ENCODE data around the gene HEATR3.

Gene HEATR3

DNA sequence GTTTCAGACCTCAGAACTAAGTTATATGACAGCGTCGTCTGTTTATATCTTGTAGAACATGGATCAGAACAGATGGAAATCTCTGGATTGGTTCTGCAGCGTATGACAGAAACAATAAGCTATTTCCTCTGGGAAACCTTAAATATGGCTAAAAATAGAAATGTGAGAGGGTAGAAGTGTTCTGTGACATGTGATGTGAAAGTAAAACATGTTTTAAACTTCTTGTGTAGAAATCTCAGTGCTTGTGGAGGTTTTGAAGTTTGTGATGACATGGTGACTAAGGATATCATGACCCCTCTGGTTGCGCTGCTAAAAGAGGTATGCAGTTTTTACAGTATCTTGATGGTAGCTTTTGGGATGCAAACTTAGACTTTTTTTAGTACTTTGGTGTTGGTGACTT, 2.8 kb downstream of the HEATR3 start:
- no peak overlapping the region for H3K4me3 Mint-ChIP-seq

DNA sequence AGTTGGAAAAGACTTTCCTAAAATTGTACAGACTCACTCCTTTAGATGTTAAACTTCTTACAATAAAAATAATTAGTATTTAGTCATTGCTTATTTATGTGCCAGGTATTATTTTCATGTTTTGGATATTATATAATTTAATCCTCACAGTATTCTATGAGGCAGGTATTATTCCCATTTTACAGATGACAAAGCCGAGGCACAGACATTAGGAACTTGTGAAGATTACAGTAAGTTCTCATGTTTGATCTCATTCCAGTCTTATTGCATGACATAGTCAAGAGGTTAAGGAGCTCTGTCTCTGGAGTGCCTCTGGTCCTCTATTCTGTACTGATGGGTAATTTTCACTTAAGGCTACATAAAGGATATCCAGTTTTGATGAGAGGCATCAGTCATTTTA, 3.3 kb downstream of the HEATR3 start:
- peaks cover 31% of the 10 kb centered on the region for H3K36me3 Mint-ChIP-seq (ENCODE audit: low read depth)
- H3K27ac Mint-ChIP-seq, result no peak overlapping the region
- H3K9me3 Mint-ChIP-seq, result no peaks in the 10 kb centered on the region
- no peak overlapping the region for H3K4me3 Mint-ChIP-seq
- peaks cover 46% of the 10 kb centered on the region for H3K4me1 Mint-ChIP-seq (ENCODE audit: low read depth)
- no peaks in the 10 kb centered on the region for H3K27me3 Mint-ChIP-seq (ENCODE audit: low read depth)

More for the DNA sequence above, 2.8 kb downstream of the HEATR3 start:
- H3K9me3 Mint-ChIP-seq, result no peaks in the 10 kb centered on the region
- H3K36me3 Mint-ChIP-seq (ENCODE audit: low read depth), result peaks cover 31% of the 10 kb centered on the region
- H3K27ac Mint-ChIP-seq, result no peak overlapping the region
- H3K27me3 Mint-ChIP-seq (ENCODE audit: low read depth), result no peaks in the 10 kb centered on the region
- H3K4me1 Mint-ChIP-seq (ENCODE audit: low read depth), result peaks cover 46% of the 10 kb centered on the region

- H3K4me1 Mint-ChIP-seq (ENCODE audit: low read depth), result peaks cover 42% of the 10 kb centered on the region
- H3K27ac Mint-ChIP-seq, result no peak overlapping the region
- H3K27me3 Mint-ChIP-seq (ENCODE audit: low read depth), result no peaks in the 10 kb centered on the region
- peaks cover 37% of the 10 kb centered on the region for H3K36me3 Mint-ChIP-seq (ENCODE audit: low read depth)
- no peak overlapping the region for H3K4me3 Mint-ChIP-seq
- H3K9me3 Mint-ChIP-seq, result no peaks in the 10 kb centered on the region
Measured at GRCh38 chr16:50071075-50071671, 5.4 kb downstream of the HEATR3 start.

GRCh38 chr16:50072730-50073129, 7.0 kb downstream of the HEATR3 start:
- H3K4me1 Mint-ChIP-seq (ENCODE audit: low read depth), result peaks cover 32% of the 10 kb centered on the region
- H3K36me3 Mint-ChIP-seq (ENCODE audit: low read depth), result peaks cover 38% of the 10 kb centered on the region
- H3K27ac Mint-ChIP-seq, result no peak overlapping the region
- H3K9me3 Mint-ChIP-seq, result no peaks in the 10 kb centered on the region
- no peak overlapping the region for H3K4me3 Mint-ChIP-seq
- no peaks in the 10 kb centered on the region for H3K27me3 Mint-ChIP-seq (ENCODE audit: low read depth)

- peaks cover 13% of the 10 kb centered on the region for H3K4me1 Mint-ChIP-seq (ENCODE audit: low read depth)
- H3K9me3 Mint-ChIP-seq, result no peaks in the 10 kb centered on the region
- H3K36me3 Mint-ChIP-seq (ENCODE audit: low read depth), result peaks cover 44% of the 10 kb centered on the region
- H3K4me3 Mint-ChIP-seq, result no peak overlapping the region
- H3K27ac Mint-ChIP-seq, result peak overlapping the region; percentile 52
- H3K27me3 Mint-ChIP-seq (ENCODE audit: low read depth), result no peaks in the 10 kb centered on the region
Measured at GRCh38 chr16:50079397-50080140, 13.8 kb downstream of the HEATR3 start.

DNA sequence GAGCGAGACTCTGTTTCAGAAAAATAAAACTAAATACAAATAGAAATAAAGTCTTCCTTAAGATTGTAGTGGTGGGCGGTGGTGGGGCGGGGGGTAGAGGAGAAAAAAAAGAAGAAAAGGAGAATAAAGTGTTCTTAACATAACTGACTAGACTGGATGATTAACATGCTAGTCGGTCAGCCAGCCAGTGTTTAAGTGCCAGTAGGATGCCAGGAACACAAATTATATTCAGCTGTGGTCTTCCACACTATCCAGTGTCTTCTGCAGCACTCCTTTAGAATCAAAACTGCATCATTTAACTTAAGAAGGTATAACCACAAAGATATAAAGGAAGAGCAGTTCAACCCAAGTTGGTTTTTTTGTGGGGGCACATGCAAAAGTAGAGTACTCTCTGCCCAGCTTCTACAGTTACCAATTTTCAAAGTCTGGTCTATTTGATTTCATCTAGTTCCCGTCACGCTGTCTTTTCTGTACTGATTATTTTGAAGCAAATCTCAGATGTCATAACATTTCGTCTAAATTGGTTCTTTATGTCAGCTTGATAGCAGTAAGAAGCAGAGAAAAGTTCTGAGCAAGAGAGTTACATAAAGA, 15.8 kb downstream of the HEATR3 start:
- H3K4me1 Mint-ChIP-seq (ENCODE audit: low read depth), result peaks cover 13% of the 10 kb centered on the region
- H3K36me3 Mint-ChIP-seq (ENCODE audit: low read depth), result peaks cover 40% of the 10 kb centered on the region
- H3K27ac Mint-ChIP-seq, result no peak overlapping the region
- H3K27me3 Mint-ChIP-seq (ENCODE audit: low read depth), result no peaks in the 10 kb centered on the region
- no peak overlapping the region for H3K4me3 Mint-ChIP-seq
- H3K9me3 Mint-ChIP-seq, result no peaks in the 10 kb centered on the region

GRCh38 chr16:50083996-50084395, 18.2 kb downstream of the HEATR3 start:
- H3K4me1 Mint-ChIP-seq (ENCODE audit: low read depth), result peaks cover 14% of the 10 kb centered on the region
- H3K27ac Mint-ChIP-seq, result no peak overlapping the region
- H3K9me3 Mint-ChIP-seq, result no peaks in the 10 kb centered on the region
- H3K27me3 Mint-ChIP-seq (ENCODE audit: low read depth), result no peaks in the 10 kb centered on the region
- peaks cover 36% of the 10 kb centered on the region for H3K36me3 Mint-ChIP-seq (ENCODE audit: low read depth)
- H3K4me3 Mint-ChIP-seq, result no peak overlapping the region

DNA sequence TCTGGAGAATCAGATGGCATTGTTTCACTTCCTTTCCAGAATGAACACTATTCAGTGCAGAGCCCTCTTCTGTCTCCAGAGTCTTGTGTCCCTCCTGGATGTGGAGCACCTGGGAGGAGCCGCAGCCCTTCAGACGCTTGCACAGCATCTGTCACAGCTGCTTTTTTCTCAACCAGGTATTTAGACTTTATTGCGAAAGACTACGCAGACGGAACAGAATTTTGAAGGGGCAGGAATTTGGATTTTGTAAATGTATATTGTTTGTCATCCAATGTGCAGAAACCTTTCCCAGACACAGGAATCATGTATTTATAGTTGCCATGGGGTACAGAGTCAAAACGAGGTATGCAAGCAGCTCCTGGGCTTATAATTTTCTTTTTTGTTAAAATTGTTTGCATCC, 20.4 kb downstream of the HEATR3 start:
- Mint-ChIP-seq H3K4me3 (no peak overlapping the region), H3K4me1 (ENCODE audit: low read depth) (peaks cover 6% of the 10 kb centered on the region), H3K27ac (no peak overlapping the region), H3K27me3 (ENCODE audit: low read depth) (no peaks in the 10 kb centered on the region), H3K36me3 (ENCODE audit: low read depth) (peaks cover 32% of the 10 kb centered on the region), H3K9me3 (no peaks in the 10 kb centered on the region)

GRCh38 chr16:50088302-50088701, 22.5 kb downstream of the HEATR3 start:
- H3K27me3 Mint-ChIP-seq (ENCODE audit: low read depth), result no peaks in the 10 kb centered on the region
- H3K9me3 Mint-ChIP-seq, result no peaks in the 10 kb centered on the region
- peaks cover 7% of the 10 kb centered on the region for H3K4me1 Mint-ChIP-seq (ENCODE audit: low read depth)
- H3K4me3 Mint-ChIP-seq, result no peak overlapping the region
- no peak overlapping the region for H3K27ac Mint-ChIP-seq
- peaks cover 31% of the 10 kb centered on the region for H3K36me3 Mint-ChIP-seq (ENCODE audit: low read depth)

DNA sequence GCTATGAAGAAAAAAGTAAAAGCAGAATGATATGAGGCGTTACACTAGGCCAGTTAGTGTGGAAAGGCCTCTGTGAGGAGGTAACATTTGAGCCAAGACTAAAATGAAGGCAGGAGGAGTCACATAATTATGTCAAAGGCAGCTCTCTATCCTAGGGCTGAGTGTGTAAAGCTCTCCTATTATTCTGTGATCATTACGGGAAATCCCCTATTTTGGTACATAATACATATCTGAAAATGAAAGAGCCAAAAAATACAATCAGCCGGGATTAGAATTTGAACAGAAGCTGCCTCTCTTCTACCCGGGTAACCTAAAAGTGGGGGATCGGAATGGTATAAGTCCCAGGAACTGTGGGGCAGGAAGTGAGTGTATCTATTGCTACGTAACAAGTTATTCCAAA, 27.1 kb downstream of the HEATR3 start:
- peaks cover 20% of the 10 kb centered on the region for H3K36me3 Mint-ChIP-seq (ENCODE audit: low read depth)

DNA sequence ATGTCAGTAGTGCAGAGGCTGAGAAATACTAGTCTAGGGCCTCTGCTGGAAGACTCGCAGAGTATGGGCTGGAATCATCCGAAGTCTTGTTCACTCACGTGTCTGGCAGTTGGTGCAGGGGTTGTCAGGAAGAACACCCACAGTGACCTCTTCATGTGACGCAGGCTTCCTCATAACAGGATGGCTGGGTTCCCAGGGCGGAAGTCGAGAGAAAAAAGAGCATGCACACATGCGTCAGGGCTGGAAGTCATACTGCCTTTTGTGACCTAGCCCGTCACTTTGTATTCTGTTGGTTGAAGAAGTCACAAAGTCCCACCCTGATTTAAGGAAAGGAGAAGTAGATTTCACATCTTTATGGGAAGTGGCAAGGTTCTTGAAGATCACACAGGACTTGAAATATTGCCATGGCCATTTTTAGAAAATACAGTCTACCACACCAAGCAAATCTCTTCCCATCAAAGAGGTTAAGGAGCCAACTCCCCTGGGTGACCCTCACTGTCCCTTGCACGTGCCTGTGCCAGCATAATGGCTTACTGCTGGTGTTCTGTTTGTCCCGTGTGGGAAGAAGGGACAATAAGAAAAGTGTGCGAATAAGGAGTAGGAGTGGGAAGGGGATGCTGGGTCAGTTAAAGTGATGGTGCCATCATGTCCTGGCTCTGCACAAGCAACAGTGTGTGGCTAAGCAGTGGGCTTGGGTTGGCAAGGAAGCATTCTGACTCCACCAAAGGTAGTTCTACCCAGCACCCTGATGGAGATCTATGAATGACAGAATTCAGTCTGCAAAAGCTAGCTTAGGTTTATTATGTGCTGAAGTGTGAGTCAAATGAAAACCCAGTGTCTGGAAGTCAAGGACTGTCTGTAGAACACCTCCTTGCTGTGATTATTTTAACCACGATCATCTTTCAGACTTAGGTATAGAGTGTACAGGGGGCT, 28.1 kb downstream of the HEATR3 start:
- Mint-ChIP-seq H3K27me3 (ENCODE audit: low read depth) (no peaks in the 10 kb centered on the region), H3K4me3 (no peak overlapping the region), H3K36me3 (ENCODE audit: low read depth) (peaks cover 17% of the 10 kb centered on the region), H3K4me1 (ENCODE audit: low read depth) (peaks cover 13% of the 10 kb centered on the region), H3K9me3 (no peaks in the 10 kb centered on the region), H3K27ac (peak overlapping the region; percentile 69)

More for the DNA sequence above, 27.1 kb downstream of the HEATR3 start:
- peaks cover 16% of the 10 kb centered on the region for H3K4me1 Mint-ChIP-seq (ENCODE audit: low read depth)
- H3K9me3 Mint-ChIP-seq, result no peaks in the 10 kb centered on the region
- no peaks in the 10 kb centered on the region for H3K27me3 Mint-ChIP-seq (ENCODE audit: low read depth)
- no peak overlapping the region for H3K27ac Mint-ChIP-seq
- H3K4me3 Mint-ChIP-seq, result no peak overlapping the region

DNA sequence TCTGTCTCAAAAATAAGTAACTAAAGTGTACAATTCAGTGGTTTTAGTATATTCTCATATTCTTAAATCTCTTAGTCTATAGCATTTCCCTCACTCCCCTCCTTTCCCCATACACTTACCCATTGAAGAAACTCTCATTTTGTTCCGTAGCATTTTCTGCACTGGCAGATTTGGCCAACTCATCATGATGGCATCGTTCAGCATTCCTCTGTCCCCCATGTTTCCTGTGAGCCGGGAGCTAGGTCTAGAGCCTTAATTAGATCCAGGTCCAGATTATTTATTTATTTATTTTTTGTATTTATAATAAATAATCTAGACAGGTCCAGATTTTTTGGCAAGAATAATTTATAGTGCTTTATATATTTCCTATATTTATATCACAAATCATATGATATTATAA, 31.0 kb downstream of the HEATR3 start:
- no peak overlapping the region for H3K27ac Mint-ChIP-seq
- H3K9me3 Mint-ChIP-seq, result no peaks in the 10 kb centered on the region
- H3K4me1 Mint-ChIP-seq (ENCODE audit: low read depth), result peaks cover 23% of the 10 kb centered on the region
- H3K4me3 Mint-ChIP-seq, result no peak overlapping the region
- peaks cover 25% of the 10 kb centered on the region for H3K36me3 Mint-ChIP-seq (ENCODE audit: low read depth)
- no peaks in the 10 kb centered on the region for H3K27me3 Mint-ChIP-seq (ENCODE audit: low read depth)

- Mint-ChIP-seq H3K27ac (no peak overlapping the region), H3K36me3 (ENCODE audit: low read depth) (peaks cover 30% of the 10 kb centered on the region), H3K9me3 (no peaks in the 10 kb centered on the region), H3K4me1 (ENCODE audit: low read depth) (peaks cover 15% of the 10 kb centered on the region), H3K27me3 (ENCODE audit: low read depth) (no peaks in the 10 kb centered on the region), H3K4me3 (no peak overlapping the region)
Measured at GRCh38 chr16:50099957-50100648, 34.3 kb downstream of the HEATR3 start.
